ENCODE results near the gene DIS3L. TPM values are rescaled to one million over a fixed set of nuclear protein-coding genes. Genes with fewer than 3 reads are reported as not detected.
"Not testable (repeated sequence)": the region's sequence is repeated elsewhere in the genome, so short reads cannot be mapped to it uniquely, and the experiment has no call there.

DIS3L gene
- total and polyA plus RNA-seq, 2 donors (not counting 3 experiments of a cell fraction or from before 2014, with no cell fraction given), result 7.8 to 27.9 TPM

DNA sequence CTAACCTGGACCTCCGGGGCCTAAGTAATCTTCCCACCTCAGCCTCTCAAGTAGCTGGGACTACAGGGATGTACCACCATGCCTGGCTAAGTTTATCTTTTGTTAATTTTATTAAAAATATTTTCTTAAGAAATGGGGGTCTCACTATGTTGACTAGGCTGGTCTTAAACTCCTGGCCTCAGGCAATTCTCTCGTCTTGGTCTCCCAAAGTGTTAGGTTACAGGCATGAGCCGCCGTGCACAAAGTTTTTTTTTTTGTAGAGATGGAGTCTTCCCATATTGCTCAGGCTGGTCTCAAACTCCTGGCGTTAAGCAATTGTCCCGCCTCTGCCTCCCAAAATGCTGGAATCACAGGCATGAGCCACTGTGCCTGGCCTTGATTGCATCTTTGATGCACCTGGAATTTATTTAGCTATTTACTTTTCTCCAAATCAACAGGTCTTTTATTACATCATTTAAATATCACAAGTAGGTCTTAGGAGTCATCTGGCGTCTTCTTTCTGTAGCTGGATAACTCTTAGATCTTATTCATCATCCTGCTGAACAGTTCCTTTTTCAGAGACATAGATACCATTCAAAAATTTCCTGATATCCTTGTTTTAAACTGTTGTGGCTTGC, 85.6 kb downstream of the DIS3L start:
- FAIRE-seq, result no peak
- TF ChIP-seq EZH2 (IDR thresholded peaks at IDR 0.05; ENCODE audit: borderline replicate concordance, low read depth, low read length, severe bottlenecking) (no peak), FOS (IDR thresholded peaks at IDR 0.05; ENCODE audit: borderline replicate concordance, insufficient read depth, low read length) (no peak), POLR2A (IDR thresholded peaks at IDR 0.05; ENCODE audit: low read depth, low read length) (no peak), GATA2 (IDR thresholded peaks at IDR 0.05; ENCODE audit: insufficient read depth, insufficient read length, low read depth, low read length) (no peak), MYC (IDR thresholded peaks at IDR 0.05; ENCODE audit: low read depth, low read length) (no peak), POLR2AphosphoS5 (IDR thresholded peaks at IDR 0.05; ENCODE audit: insufficient read depth, low read depth, low read length) (no peak), JUN (IDR thresholded peaks at IDR 0.05; ENCODE audit: borderline replicate concordance, insufficient read depth, insufficient read length, low read depth) (no peak)
- intact Hi-C loops (cut with micrococcal nuclease) (no loop called here), dilution Hi-C loops (cut with MboI; ENCODE audit: extremely low pct_ligation_motif_present, low sequenced_read_pairs) (no loop called here)
- H3K4me1 ChIP-seq (ENCODE audit: control insufficient read depth, extremely low read depth, insufficient read depth, low read length), result no peaks in the 10 kb centered on the region
- no peaks in the 10 kb centered on the region for H4K20me1 ChIP-seq (replicated peaks; ENCODE audit: control insufficient read depth, extremely low read depth, insufficient read depth, low read length)
- H3K9ac ChIP-seq (replicated peaks; ENCODE audit: extremely low read depth, insufficient read depth, low read length), result no peak overlapping the region
- H3K27ac ChIP-seq (ENCODE audit: insufficient read depth, low read depth, low read length), result no peak overlapping the region
- POLR2A ChIA-PET, result no interaction called here
- CTCF ChIA-PET, result no interaction called here
- H2AFZ ChIP-seq (ENCODE audit: low read depth, low read length), result no peak overlapping the region
- no peaks in the 10 kb centered on the region for H3K36me3 ChIP-seq (ENCODE audit: control insufficient read depth in 2 of 2, extremely low read depth in 1 of 2, insufficient read depth in 2 of 2, low read length in 2 of 2)
- BruUV-seq (replicated peaks), result no TSS peak
- DNase-seq (ENCODE audit: low read depth, low spot score), result no peak
- H3K9me1 ChIP-seq (replicated peaks; ENCODE audit: control insufficient read depth, extremely low read depth, insufficient read depth, low read length), result no peaks in the 10 kb centered on the region
- no peaks in the 10 kb centered on the region for H3K27me3 ChIP-seq (ENCODE audit: control insufficient read depth in 2 of 2, insufficient read depth in 2 of 2, low read length in 2 of 2)
- no peaks in the 10 kb centered on the region for H3K79me2 ChIP-seq (ENCODE audit: control insufficient read depth, insufficient read depth, low read length)
- H3K9me3 ChIP-seq (replicated peaks; ENCODE audit: control insufficient read depth, insufficient read depth, low read length), result no peaks in the 10 kb centered on the region
- no peak overlapping the region for H3K4me2 ChIP-seq (ENCODE audit: insufficient read depth, low read length)
- no peak overlapping the region for H3K4me3 ChIP-seq (replicated peaks in 1 of 3; ENCODE audit: insufficient read depth in 1 of 3, low read depth in 1 of 3, low read length in 3 of 3)

DNA sequence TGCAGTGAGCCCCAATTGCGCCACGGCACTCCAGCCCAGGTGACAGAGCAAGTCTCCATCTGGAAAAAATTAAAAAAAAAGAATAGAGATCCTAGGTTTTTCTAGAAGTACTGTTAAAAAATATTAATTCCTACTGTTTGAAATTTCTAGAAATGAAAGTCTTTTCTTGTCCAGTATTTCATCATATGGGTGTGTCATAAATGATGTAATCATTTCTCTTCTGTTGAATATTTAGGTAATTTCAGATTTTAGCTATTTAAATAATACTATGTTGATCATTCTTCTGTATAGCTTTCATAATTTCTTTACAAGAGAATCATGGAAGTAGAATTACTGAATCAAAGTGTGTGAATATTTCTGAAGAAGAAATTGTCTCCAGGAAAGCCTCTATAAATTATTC, 88.0 kb downstream of the DIS3L start:
- dilution Hi-C loops (cut with MboI; ENCODE audit: extremely low pct_ligation_motif_present, low sequenced_read_pairs); H3K4me3 ChIP-seq (replicated peaks in 1 of 3; ENCODE audit: insufficient read depth in 1 of 3, low read depth in 1 of 3, low read length in 3 of 3); H3K27me3 ChIP-seq (ENCODE audit: control insufficient read depth in 2 of 2, insufficient read depth in 2 of 2, low read length in 2 of 2); H3K9ac ChIP-seq (replicated peaks; ENCODE audit: extremely low read depth, insufficient read depth, low read length); H3K27ac ChIP-seq (ENCODE audit: insufficient read depth, low read depth, low read length); POLR2A ChIA-PET; H3K9me3 ChIP-seq (replicated peaks; ENCODE audit: control insufficient read depth, insufficient read depth, low read length); H3K4me2 ChIP-seq (ENCODE audit: insufficient read depth, low read length); FAIRE-seq; intact Hi-C loops (cut with micrococcal nuclease); DNase-seq (ENCODE audit: low read depth, low spot score); H3K9me1 ChIP-seq (replicated peaks; ENCODE audit: control insufficient read depth, extremely low read depth, insufficient read depth, low read length); BruUV-seq (replicated peaks); H3K79me2 ChIP-seq (ENCODE audit: control insufficient read depth, insufficient read depth, low read length); H3K36me3 ChIP-seq (ENCODE audit: control insufficient read depth in 2 of 2, extremely low read depth in 1 of 2, insufficient read depth in 2 of 2, low read length in 2 of 2); H4K20me1 ChIP-seq (replicated peaks; ENCODE audit: control insufficient read depth, extremely low read depth, insufficient read depth, low read length); H2AFZ ChIP-seq (ENCODE audit: low read depth, low read length); H3K4me1 ChIP-seq (ENCODE audit: control insufficient read depth, extremely low read depth, insufficient read depth, low read length): not testable (repeated sequence)
- CTCF ChIA-PET, result interaction anchor here (1.5 kb wide), 1 partner anchor 118 kb away, joined by 3 read pairs; no protein-coding TSS in a partner anchor

Small RNA genes within 50 kb of the gene (small RNA-seq; reads per million reads assigned to genes)
- gene RF00019 (ENCODE audit: insufficient read depth, insufficient read length, low read depth, low replicate concordance), result not detected
- gene SCARNA14 (ENCODE audit: insufficient read depth, insufficient read length, low read depth, low replicate concordance), result 13.6 reads per million, percentile 70 among the genes with 10 or more reads in this experiment

Other genes with a start within 250 kb of the DIS3L start
- not detected in 2 replicates for gene MEGF11, start 39.8 kb upstream of the DIS3L start, total RNA-seq
- gene MEGF11, start 39.8 kb upstream of the DIS3L start, polyA plus RNA-seq, result 0.05 TPM in 1 of 2 replicates, not detected in the other
- gene TIPIN, start 63.1 kb downstream of the DIS3L start, total RNA-seq, result 15.4 and 16.2 TPM in 2 replicates
- 2.7 and 3.6 TPM in 2 replicates for gene TIPIN, start 63.1 kb downstream of the DIS3L start, polyA plus RNA-seq
- gene MAP2K1, start 93.3 kb downstream of the DIS3L start, total RNA-seq, result 45.1 and 45.5 TPM in 2 replicates
- 22.3 and 30.9 TPM in 2 replicates for gene MAP2K1, start 93.3 kb downstream of the DIS3L start, polyA plus RNA-seq
- gene SNAPC5, start 204.2 kb downstream of the DIS3L start, total RNA-seq, result 13.6 and 17.4 TPM in 2 replicates
- 14.5 and 16.0 TPM in 2 replicates for gene SNAPC5, start 204.2 kb downstream of the DIS3L start, polyA plus RNA-seq
- gene RPL4, start 211.3 kb downstream of the DIS3L start, total RNA-seq, result 2,534 and 2,598 TPM in 2 replicates
- 2,896 and 3,530 TPM in 2 replicates for gene RPL4, start 211.3 kb downstream of the DIS3L start, polyA plus RNA-seq
- gene ZWILCH, start 211.8 kb downstream of the DIS3L start, total RNA-seq, result 28.8 and 29.8 TPM in 2 replicates
- 5.7 and 9.3 TPM in 2 replicates for gene ZWILCH, start 211.8 kb downstream of the DIS3L start, polyA plus RNA-seq